Memory B cell (primary cell): ENCODE measurements around the gene SEPTIN1.
A peak's percentile ranks its signal among the peaks of the same experiment; 100 is the strongest.
"Not testable (repeated sequence)": the region's sequence is repeated elsewhere in the genome, so short reads cannot be mapped to it uniquely, and the experiment has no call there.

ENCODE experiments used
- ATAC-seq: fragments of 150-1000 bp; cut with Tn5 transposase; 2 replicates; pipeline ENCODE4 v1.10.0; 2021; ENCODE audit warnings: low read depth, mild to moderate bottlenecking, moderate library complexity
- DNase-seq, 2 donors: peaks; one replicate each; pipeline ENCODE4 v3.0.0; 2022; ENCODE audit warnings: low spot score in 2 of 2
- H3K27ac Mint-ChIP-seq: one replicate; pipeline ENCODE4 v1.8.0; 2022; ENCODE audit warnings: mild to moderate bottlenecking, moderate library complexity, mixed read lengths
- H3K27me3 Mint-ChIP-seq: one replicate; pipeline ENCODE4 v1.8.0; 2022; ENCODE audit warnings: mixed read lengths
- H3K36me3 Mint-ChIP-seq: one replicate; pipeline ENCODE4 v1.8.0; 2022; ENCODE audit warnings: mild to moderate bottlenecking, mixed read lengths
- H3K4me1 Mint-ChIP-seq: one replicate; pipeline ENCODE4 v1.8.0; 2022; ENCODE audit warnings: mixed read lengths
- H3K4me3 Mint-ChIP-seq: one replicate; pipeline ENCODE4 v1.8.0; 2022; ENCODE audit warnings: mild to moderate bottlenecking, moderate library complexity, mixed read lengths
- H3K9me3 Mint-ChIP-seq: one replicate; pipeline ENCODE4 v1.8.0; 2022; ENCODE audit warnings: mixed read lengths

Gene SEPTIN1

DNA sequence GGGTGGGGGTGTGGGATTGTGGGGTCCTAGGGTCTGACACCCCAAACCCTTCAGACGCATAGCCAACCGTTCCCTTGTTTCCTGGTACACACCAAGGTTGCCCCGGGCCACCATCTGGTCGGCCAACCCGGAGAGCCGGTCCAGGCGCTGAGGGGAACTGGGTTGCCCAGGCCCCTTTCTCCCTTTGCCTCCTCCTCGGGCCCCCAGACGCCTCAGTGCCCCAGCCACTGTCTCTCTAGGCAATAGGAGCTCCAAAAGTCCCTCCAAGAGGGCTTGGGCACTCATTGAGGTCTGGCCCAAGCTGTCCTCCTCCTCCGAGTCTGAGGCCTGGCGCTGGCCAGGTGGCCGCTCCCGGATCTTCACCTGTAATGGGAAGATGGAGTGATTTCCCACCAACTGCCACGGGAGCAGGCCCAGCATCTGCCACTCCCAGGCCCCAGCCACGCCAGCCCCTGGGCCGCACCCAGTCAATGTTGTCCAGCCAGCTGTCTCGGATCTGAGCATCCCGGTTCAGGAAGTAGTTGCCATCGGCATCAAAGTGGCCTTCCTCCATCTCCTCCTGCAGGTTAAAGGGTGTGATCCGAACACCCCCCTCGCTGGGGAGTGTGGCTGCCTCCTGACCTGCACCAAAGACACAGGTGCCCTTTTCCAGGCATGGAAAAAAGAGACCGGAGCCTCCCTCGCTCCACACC lies 28.8 kb downstream of the SEPTIN1 start:
- H3K27ac Mint-ChIP-seq: peak overlapping the region; percentile 95
- ATAC-seq (no peak), DNase-seq (no peak)
- H3K9me3 Mint-ChIP-seq: no peaks in the 10 kb centered on the region
- peaks cover 42% of the 10 kb centered on the region for H3K4me1 Mint-ChIP-seq
- peak overlapping the region; percentile 94 for H3K4me3 Mint-ChIP-seq
- peaks cover 23% of the 10 kb centered on the region for H3K36me3 Mint-ChIP-seq
- H3K27me3 Mint-ChIP-seq: no peaks in the 10 kb centered on the region

- DNase-seq (no peak), ATAC-seq (no peak)
- H3K4me3 Mint-ChIP-seq: no peak overlapping the region
- peaks cover 21% of the 10 kb centered on the region for H3K36me3 Mint-ChIP-seq
- H3K4me1 Mint-ChIP-seq: peaks cover 42% of the 10 kb centered on the region
- no peaks in the 10 kb centered on the region for H3K9me3 Mint-ChIP-seq
- peak overlapping the region; percentile 64 for H3K27ac Mint-ChIP-seq
- no peaks in the 10 kb centered on the region for H3K27me3 Mint-ChIP-seq
These were observed 29.6 kb downstream of the SEPTIN1 start for GRCh38 chr16:30352488-30353401.

DNA sequence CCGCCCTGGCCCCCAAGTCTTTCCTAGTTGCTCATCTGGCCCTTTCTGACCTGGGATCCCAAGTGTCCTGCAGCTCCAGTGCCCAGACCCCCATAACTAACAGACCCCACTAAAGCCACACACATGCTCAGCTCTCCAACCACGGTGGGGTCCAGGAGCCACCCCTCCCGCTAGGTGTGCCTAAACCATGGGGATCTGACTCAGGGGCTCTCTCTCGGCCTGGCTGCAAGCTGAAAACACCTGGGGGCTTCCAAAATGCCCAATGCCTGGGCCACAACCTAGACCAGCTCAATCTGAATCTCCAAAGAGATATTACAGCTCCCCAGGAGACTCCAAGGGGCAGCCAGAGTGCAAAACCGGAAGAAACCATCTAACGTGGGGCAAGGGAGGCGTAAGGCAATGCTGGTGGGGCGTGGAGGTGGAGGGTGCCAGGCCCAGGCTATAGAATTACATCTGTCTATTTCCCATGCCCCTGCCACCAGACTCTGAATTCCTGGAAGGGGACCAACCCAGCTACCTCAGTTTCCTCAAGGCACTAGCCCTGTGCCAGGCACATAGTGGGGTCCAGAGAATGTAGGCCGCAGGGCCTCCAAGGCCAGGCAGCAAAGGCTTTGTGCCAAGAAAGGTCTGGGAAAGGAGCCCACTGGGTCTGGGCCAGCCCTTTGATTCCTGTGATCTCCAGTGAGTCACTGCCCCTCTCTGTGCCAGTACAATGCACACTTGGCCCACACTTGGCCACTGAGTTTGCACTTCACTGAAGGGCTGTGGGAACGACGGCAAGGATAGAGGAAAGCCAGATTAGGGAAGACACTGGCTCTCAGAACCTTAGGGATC lies 30.6 kb downstream of the SEPTIN1 start:
- Mint-ChIP-seq H3K4me3 (no peak overlapping the region), H3K27me3 (no peaks in the 10 kb centered on the region), H3K27ac (peak overlapping the region; percentile 64), H3K4me1 (peaks cover 42% of the 10 kb centered on the region), H3K9me3 (no peaks in the 10 kb centered on the region), H3K36me3 (peaks cover 18% of the 10 kb centered on the region)
- no peak for ATAC-seq
- DNase-seq: no peak

DNA sequence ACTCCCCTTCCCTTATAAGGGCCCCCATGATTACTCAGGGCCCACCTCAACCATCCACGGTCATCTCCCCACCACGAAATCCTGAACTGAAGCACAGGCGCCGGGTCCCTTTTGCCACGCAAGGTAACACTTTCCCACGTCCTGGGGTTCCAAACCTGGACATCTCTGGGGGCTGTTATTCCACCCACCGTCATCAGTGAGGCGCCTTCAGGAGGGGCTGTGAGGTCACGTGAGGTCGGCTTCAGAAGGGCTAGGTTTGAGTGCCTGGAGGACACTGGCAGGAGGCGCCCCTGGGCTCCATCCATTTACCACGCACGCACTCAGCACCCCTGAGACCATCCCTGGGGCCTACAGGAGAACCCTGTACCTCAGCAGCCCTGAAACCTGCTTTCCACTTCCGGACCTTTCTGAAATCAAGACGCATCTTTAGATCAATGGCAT lies 31.3 kb downstream of the SEPTIN1 start:
- Mint-ChIP-seq H3K36me3 (peaks cover 18% of the 10 kb centered on the region), H3K4me1 (peaks cover 38% of the 10 kb centered on the region), H3K4me3 (no peak overlapping the region), H3K27me3 (no peaks in the 10 kb centered on the region), H3K27ac (peak overlapping the region; percentile 64), H3K9me3 (no peaks in the 10 kb centered on the region)
- ATAC-seq: no peak
- no peak for DNase-seq

GRCh38 chr16:30350134-30350871 lies 32.1 kb downstream of the SEPTIN1 start:
- Mint-ChIP-seq H3K27me3 (no peaks in the 10 kb centered on the region), H3K27ac (peak overlapping the region; percentile 64), H3K9me3 (no peaks in the 10 kb centered on the region), H3K4me3 (peak overlapping the region; percentile 6), H3K36me3 (peaks cover 18% of the 10 kb centered on the region), H3K4me1 (peaks cover 35% of the 10 kb centered on the region)
- no peak for DNase-seq
- peak; percentile 15 for ATAC-seq

DNA sequence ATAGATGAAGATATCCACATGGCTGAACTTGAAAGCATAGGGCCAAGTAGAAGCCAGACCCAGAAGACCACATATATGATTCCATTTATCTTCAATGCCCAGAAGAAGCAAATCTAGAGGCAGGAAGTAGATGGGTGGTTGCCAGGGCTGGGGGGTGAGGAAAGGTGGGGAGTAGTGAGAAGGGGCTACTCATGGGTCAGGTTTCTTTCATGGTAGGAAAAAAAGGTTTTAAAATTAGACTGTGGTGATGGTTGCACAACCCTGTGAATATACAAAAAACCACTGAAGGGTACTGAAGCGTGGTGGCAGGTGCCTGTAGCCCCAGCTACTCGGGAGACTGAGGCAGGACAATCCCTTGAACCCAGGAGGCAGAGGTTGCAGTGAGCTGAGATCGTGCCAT lies 32.7 kb downstream of the SEPTIN1 start:
- H3K4me1 Mint-ChIP-seq: peaks cover 32% of the 10 kb centered on the region
- peak overlapping the region; percentile 64 for H3K27ac Mint-ChIP-seq
- no peaks in the 10 kb centered on the region for H3K9me3 Mint-ChIP-seq
- peak overlapping the region; percentile 64 for H3K4me3 Mint-ChIP-seq
- peaks cover 18% of the 10 kb centered on the region for H3K36me3 Mint-ChIP-seq
- no peaks in the 10 kb centered on the region for H3K27me3 Mint-ChIP-seq
- DNase-seq (no peak), ATAC-seq (peak; percentile 49)

GRCh38 chr16:30348929-30349328 lies 33.4 kb downstream of the SEPTIN1 start:
- Mint-ChIP-seq H3K27ac (peak overlapping the region; percentile 64), H3K36me3 (peaks cover 18% of the 10 kb centered on the region), H3K4me3 (no peak overlapping the region), H3K27me3 (no peaks in the 10 kb centered on the region), H3K9me3 (no peaks in the 10 kb centered on the region), H3K4me1 (peaks cover 27% of the 10 kb centered on the region)
- DNase-seq: no peak
- no peak for ATAC-seq

GRCh38 chr16:30348113-30348512 lies 34.2 kb downstream of the SEPTIN1 start:
- no peak for DNase-seq
- Mint-ChIP-seq H3K36me3 (peaks cover 15% of the 10 kb centered on the region), H3K27ac (no peak overlapping the region), H3K4me1 (peaks cover 27% of the 10 kb centered on the region), H3K27me3 (no peaks in the 10 kb centered on the region), H3K9me3 (no peaks in the 10 kb centered on the region), H3K4me3 (no peak overlapping the region)
- ATAC-seq: no peak

DNA sequence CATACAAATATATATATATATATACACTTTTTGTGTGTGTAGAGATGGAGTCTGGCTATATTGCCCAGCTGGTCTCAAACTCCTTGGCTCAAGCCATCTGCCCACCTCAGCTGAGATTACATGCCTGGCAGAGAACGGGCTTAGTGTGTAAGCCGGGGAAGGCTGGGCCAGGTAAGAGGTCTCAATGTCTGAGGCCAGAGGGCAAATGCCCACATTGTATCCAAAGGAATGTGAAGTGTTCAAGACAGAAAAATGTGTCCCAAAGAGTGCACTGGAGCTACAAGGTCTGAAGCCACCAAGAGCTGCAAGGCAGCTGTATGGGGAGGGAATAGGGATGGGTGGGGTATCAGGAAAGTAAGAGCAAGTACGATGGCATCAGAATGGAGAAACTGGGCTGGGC lies 36.1 kb downstream of the SEPTIN1 start:
- no peak for ATAC-seq
- Mint-ChIP-seq H3K36me3 (peaks cover 8% of the 10 kb centered on the region), H3K4me1 (peaks cover 22% of the 10 kb centered on the region)

GRCh38 chr16:30343491-30343820 lies 38.9 kb downstream of the SEPTIN1 start:
- H3K9me3 Mint-ChIP-seq, DNase-seq, H3K4me1 Mint-ChIP-seq, H3K4me3 Mint-ChIP-seq, H3K27ac Mint-ChIP-seq, ATAC-seq, H3K27me3 Mint-ChIP-seq, H3K36me3 Mint-ChIP-seq: not testable (repeated sequence)

More for the DNA sequence above, 36.1 kb downstream of the SEPTIN1 start:
- Mint-ChIP-seq H3K27me3 (no peaks in the 10 kb centered on the region), H3K4me3 (no peak overlapping the region), H3K9me3 (no peaks in the 10 kb centered on the region), H3K27ac (no peak overlapping the region)
- no peak for DNase-seq

DNA sequence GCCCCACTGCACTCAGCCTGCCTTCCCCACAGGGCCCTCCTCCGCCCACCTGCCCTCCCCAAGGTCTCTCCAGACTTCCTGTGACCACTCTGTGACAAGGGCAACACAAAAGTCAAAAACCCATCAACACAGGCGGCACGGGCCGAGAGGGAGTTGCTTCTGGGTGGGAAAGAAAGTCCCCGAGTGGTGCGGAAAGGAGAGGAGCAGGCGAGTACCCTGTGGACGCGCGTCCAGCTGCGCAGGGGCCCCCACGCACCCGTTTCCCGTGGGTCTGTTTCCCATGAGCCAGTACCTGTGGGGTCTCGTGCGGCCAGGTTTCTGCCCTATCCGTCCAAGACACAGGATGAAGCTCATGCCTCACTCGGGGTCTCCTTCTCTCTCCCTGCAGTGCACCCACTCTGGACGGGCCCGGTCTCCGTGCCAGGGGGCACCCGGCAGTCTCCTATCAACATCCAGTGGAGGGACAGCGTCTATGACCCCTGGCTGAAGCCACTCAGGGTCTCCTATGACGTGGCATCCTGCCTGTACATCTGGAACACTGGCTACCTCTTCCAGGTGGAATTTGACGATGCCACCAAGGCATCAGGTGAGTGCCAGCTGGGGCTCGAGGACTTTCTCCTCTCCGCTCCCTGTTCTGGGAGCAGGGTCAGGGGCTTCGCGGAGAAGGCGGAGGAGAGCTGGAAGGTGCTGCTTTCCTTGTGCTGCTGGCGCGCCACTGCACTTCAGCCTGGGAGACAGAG lies 39.4 kb downstream of the SEPTIN1 start:
- ATAC-seq: no peak
- no peaks in the 10 kb centered on the region for H3K4me1 Mint-ChIP-seq
- no peak for DNase-seq

DNA sequence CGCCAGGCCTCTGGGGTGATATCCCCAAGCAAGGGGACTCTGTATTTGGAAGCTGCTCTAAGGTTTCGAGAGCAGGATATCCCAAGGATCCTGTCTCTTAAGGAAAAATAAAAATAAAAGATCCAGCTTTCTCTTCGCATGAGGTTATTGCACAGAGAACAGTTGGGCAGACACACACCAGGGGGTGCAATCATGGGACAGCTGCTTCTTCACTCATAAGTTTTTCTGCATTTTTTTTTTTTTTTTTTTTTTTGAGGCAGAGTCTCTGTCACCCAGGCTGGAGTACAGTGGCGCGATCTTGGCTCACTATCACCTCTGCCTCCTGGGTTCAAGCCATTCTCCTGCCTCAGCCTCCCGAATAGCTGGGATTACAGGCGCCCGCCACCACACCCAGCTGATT lies 40.4 kb downstream of the SEPTIN1 start:
- not testable (repeated sequence) for H3K9me3 Mint-ChIP-seq, DNase-seq, ATAC-seq, H3K27me3 Mint-ChIP-seq, H3K4me1 Mint-ChIP-seq, H3K36me3 Mint-ChIP-seq, H3K27ac Mint-ChIP-seq, H3K4me3 Mint-ChIP-seq

More for the DNA sequence above, 39.4 kb downstream of the SEPTIN1 start:
- no peaks in the 10 kb centered on the region for H3K9me3 Mint-ChIP-seq
- H3K4me3 Mint-ChIP-seq: no peak overlapping the region
- H3K36me3 Mint-ChIP-seq: no peaks in the 10 kb centered on the region
- H3K27ac Mint-ChIP-seq: no peak overlapping the region
- no peaks in the 10 kb centered on the region for H3K27me3 Mint-ChIP-seq

GRCh38 chr16:30340621-30341020 lies 41.7 kb downstream of the SEPTIN1 start:
- ATAC-seq (no peak), DNase-seq (no peak)
- Mint-ChIP-seq H3K27ac (no peak overlapping the region), H3K9me3 (no peaks in the 10 kb centered on the region), H3K4me3 (no peak overlapping the region), H3K4me1 (peaks cover 12% of the 10 kb centered on the region), H3K36me3 (no peaks in the 10 kb centered on the region), H3K27me3 (no peaks in the 10 kb centered on the region)
